Astrocyte (in vitro differentiated cells and primary cell): ENCODE data around the gene PUS7. TPM values are rescaled to one million over a fixed set of nuclear protein-coding genes. Genes with fewer than 3 reads are reported as not detected.
"Not testable (repeated sequence)": the region's sequence is repeated elsewhere in the genome, so short reads cannot be mapped to it uniquely, and the experiment has no call there.

Experiments used
- DNase-seq: peaks from one replicate; pipeline ENCODE4 v3.0.0-alpha.2; 2010; ENCODE audit warnings: low read depth
- FAIRE-seq: peaks from 2 replicates; lab custom pipeline; 2011; peaks lifted over from hg19 to GRCh38; lab: Jason Lieb, UNC
- H2AFZ ChIP-seq: 2 replicates; pipeline ENCODE4 v1.6.0; 2012; ENCODE audit warnings: low read depth, low read length, inconsistent platforms
- H3K27ac ChIP-seq: 2 replicates; pipeline ENCODE4 v1.5.1; 2011; ENCODE audit warnings: low read depth, low read length, inconsistent platforms
- H3K27me3 ChIP-seq: 2 replicates; pipeline ENCODE4 v1.6.0; 2011; ENCODE audit warnings: low read length, inconsistent platforms; ENCODE audit not compliant: insufficient read depth
- H3K36me3 ChIP-seq: 2 replicates; pipeline ENCODE4 v1.5.1; 2011; ENCODE audit warnings: low read length, inconsistent platforms; ENCODE audit not compliant: insufficient read depth
- H3K4me1 ChIP-seq: 2 replicates; pipeline ENCODE4 v1.5.1; 2011; ENCODE audit warnings: low read length, inconsistent platforms; ENCODE audit not compliant: insufficient read depth
- H3K4me2 ChIP-seq: 2 replicates; pipeline ENCODE4 v1.6.0; 2012; ENCODE audit warnings: low read length, inconsistent platforms
- H3K4me3 ChIP-seq: 2 replicates; pipeline ENCODE4 v1.5.1; 2011; ENCODE audit warnings: low read depth, mild to moderate bottlenecking, low read length, inconsistent platforms; ENCODE audit not compliant: insufficient read depth
- H3K79me2 ChIP-seq: 2 replicates; pipeline ENCODE4 v1.6.0; 2012; ENCODE audit warnings: mild to moderate bottlenecking, low read length, inconsistent platforms; ENCODE audit not compliant: insufficient read depth
- H3K9ac ChIP-seq: 2 replicates; pipeline ENCODE4 v1.6.0; 2012; ENCODE audit warnings: mild to moderate bottlenecking, low read length, inconsistent platforms
- H3K9me3 ChIP-seq: 2 replicates; pipeline ENCODE4 v1.5.1; 2012; ENCODE audit warnings: low read depth, mild to moderate bottlenecking, low read length, inconsistent platforms; ENCODE audit not compliant: insufficient read depth
- H4K20me1 ChIP-seq: 2 replicates; pipeline ENCODE4 v1.6.0; 2012; ENCODE audit warnings: low read length, inconsistent platforms; ENCODE audit not compliant: insufficient read depth
- H3K27ac Mint-ChIP-seq: one replicate; pipeline ENCODE4 v1.8.0; 2021; ENCODE audit warnings: mild to moderate bottlenecking, mixed read lengths; ENCODE audit not compliant: unreplicated experiment
- H3K27me3 Mint-ChIP-seq: one replicate; pipeline ENCODE4 v1.8.0; 2021; ENCODE audit warnings: low read depth, mixed read lengths; ENCODE audit not compliant: unreplicated experiment
- H3K36me3 Mint-ChIP-seq: one replicate; pipeline ENCODE4 v1.8.0; 2021; ENCODE audit warnings: low read depth, mixed read lengths; ENCODE audit not compliant: unreplicated experiment
- H3K4me1 Mint-ChIP-seq: one replicate; pipeline ENCODE4 v1.8.0; 2021; ENCODE audit warnings: low read depth, mixed read lengths; ENCODE audit not compliant: unreplicated experiment
- H3K4me3 Mint-ChIP-seq: one replicate; pipeline ENCODE4 v1.8.0; 2021; ENCODE audit warnings: mild to moderate bottlenecking, moderate library complexity, mixed read lengths; ENCODE audit not compliant: unreplicated experiment
- H3K9me3 Mint-ChIP-seq: one replicate; pipeline ENCODE4 v1.8.0; 2021; ENCODE audit warnings: mild to moderate bottlenecking, mixed read lengths; ENCODE audit not compliant: unreplicated experiment
- CTCF ChIP-seq: IDR thresholded peaks from 2 replicates; pipeline ENCODE4 v1.5.1; 2011; ENCODE audit warnings: low read depth, mild to moderate bottlenecking, inconsistent platforms, low read length, moderate library complexity; ENCODE audit not compliant: insufficient read depth
- EZH2 ChIP-seq: IDR thresholded peaks from 2 replicates; pipeline ENCODE4 v1.6.1; 2012; ENCODE audit warnings: mild to moderate bottlenecking, low read length, inconsistent platforms; ENCODE audit not compliant: insufficient read depth
- total RNA-seq: library from RNA; stranded (reverse); gene quantifications from 2 replicates; pipeline ENCODE4 v1.2.1, GENCODE V29; 2021

The PUS7 gene
- total RNA-seq, 1 donor from 2014 or later, result 29.5 TPM

GRCh38 chr7:105450177-105450861 is 71.8 kb downstream of the PUS7 start:
- no peak for FAIRE-seq
- Histone ChIP-seq H3K27ac (no peak overlapping the region), H3K9ac (no peak overlapping the region), H3K79me2 (no peaks in the 10 kb centered on the region), H4K20me1 (no peaks in the 10 kb centered on the region), H3K27me3 (no peaks in the 10 kb centered on the region), H3K4me2 (no peak overlapping the region), H3K4me3 (no peak overlapping the region), H3K36me3 (no peaks in the 10 kb centered on the region), H2AFZ (no peak overlapping the region), H3K4me1 (peaks cover 6% of the 10 kb centered on the region), H3K9me3 (no peaks in the 10 kb centered on the region)
- Mint-ChIP-seq H3K9me3 (no peaks in the 10 kb centered on the region), H3K27ac (no peak overlapping the region), H3K27me3 (peaks cover 2% of the 10 kb centered on the region), H3K4me3 (no peak overlapping the region), H3K36me3 (no peaks in the 10 kb centered on the region), H3K4me1 (peaks cover 15% of the 10 kb centered on the region)
- no peak for DNase-seq
- TF ChIP-seq CTCF (no peak), EZH2 (no peak)

- Histone ChIP-seq H3K9me3 (no peaks in the 10 kb centered on the region), H3K27me3 (no peaks in the 10 kb centered on the region), H4K20me1 (no peaks in the 10 kb centered on the region), H3K9ac (no peak overlapping the region), H3K4me1 (no peaks in the 10 kb centered on the region), H3K4me2 (no peak overlapping the region), H3K27ac (no peak overlapping the region), H3K79me2 (no peaks in the 10 kb centered on the region), H3K4me3 (no peak overlapping the region), H2AFZ (no peak overlapping the region), H3K36me3 (no peaks in the 10 kb centered on the region)
- no peak overlapping the region for H3K27ac Mint-ChIP-seq
- H3K4me3 Mint-ChIP-seq, result no peak overlapping the region
- H3K4me1 Mint-ChIP-seq, result no peaks in the 10 kb centered on the region
- H3K36me3 Mint-ChIP-seq, result no peaks in the 10 kb centered on the region
- TF ChIP-seq EZH2 (no peak), CTCF (no peak)
- H3K27me3 Mint-ChIP-seq, result peaks cover 2% of the 10 kb centered on the region
- no peaks in the 10 kb centered on the region for H3K9me3 Mint-ChIP-seq
- DNase-seq, result no peak
- FAIRE-seq, result no peak
Observed at GRCh38 chr7:105448181-105448580, 73.9 kb downstream of the PUS7 start.

GRCh38 chr7:105444342-105444987 is 77.6 kb downstream of the PUS7 start:
- TF ChIP-seq CTCF (no peak), EZH2 (no peak)
- H3K79me2 ChIP-seq, result no peaks in the 10 kb centered on the region
- Mint-ChIP-seq H3K27me3 (peaks cover 2% of the 10 kb centered on the region), H3K4me3 (no peak overlapping the region), H3K27ac (no peak overlapping the region), H3K9me3 (no peaks in the 10 kb centered on the region), H3K36me3 (no peaks in the 10 kb centered on the region), H3K4me1 (peaks cover under 1% of the 10 kb centered on the region)
- no peak overlapping the region for H2AFZ ChIP-seq
- no peak overlapping the region for H3K27ac ChIP-seq
- H3K4me3 ChIP-seq, result no peak overlapping the region
- no peak overlapping the region for H3K4me2 ChIP-seq
- peaks cover 4% of the 10 kb centered on the region for H3K4me1 ChIP-seq
- H3K36me3 ChIP-seq, result no peaks in the 10 kb centered on the region
- H3K9ac ChIP-seq, result no peak overlapping the region
- FAIRE-seq (no peak), DNase-seq (no peak)
- no peaks in the 10 kb centered on the region for H3K9me3 ChIP-seq
- no peaks in the 10 kb centered on the region for H4K20me1 ChIP-seq
- H3K27me3 ChIP-seq, result no peaks in the 10 kb centered on the region

GRCh38 chr7:105442214-105442613 is 79.9 kb downstream of the PUS7 start:
- H3K4me3 Mint-ChIP-seq, FAIRE-seq, H3K27ac Mint-ChIP-seq, H3K9me3 Mint-ChIP-seq, H3K9me3 ChIP-seq, H3K36me3 Mint-ChIP-seq, H2AFZ ChIP-seq, H3K36me3 ChIP-seq, DNase-seq, H3K79me2 ChIP-seq, H3K4me3 ChIP-seq, H3K27me3 Mint-ChIP-seq, H3K4me1 Mint-ChIP-seq, H3K4me2 ChIP-seq, H4K20me1 ChIP-seq, H3K27me3 ChIP-seq, H3K9ac ChIP-seq, H3K27ac ChIP-seq, H3K4me1 ChIP-seq: not testable (repeated sequence)
